ENCODE measurements around the gene PPP1CA. TPM values are rescaled to one million over a fixed set of nuclear protein-coding genes. Genes with fewer than 3 reads are reported as not detected.

The PPP1CA gene
- polyA plus RNA-seq, 3 donors: 209 to 551 (median 461) TPM

GRCh38 chr11:67410984-67411784 is 9.5 kb upstream of the PPP1CA start:
- no peak overlapping the region for H3K27ac Mint-ChIP-seq
- Histone ChIP-seq H3K4me2 (replicated peaks; ENCODE audit: extremely low read depth, low read length, poor library complexity, severe bottlenecking) (no peak overlapping the region), H3K4me3 (replicated peaks in 1 of 3; ENCODE audit: low read depth in 2 of 3, low read length in 3 of 3) (no peak overlapping the region), H4K20me1 (ENCODE audit: insufficient read depth, low read length) (peaks cover 39% of the 10 kb centered on the region), H3K79me2 (ENCODE audit: insufficient read depth, low read length) (peaks cover under 1% of the 10 kb centered on the region), H3K27ac (ENCODE audit: low read depth in 1 of 2, low read length in 2 of 2) (no peak overlapping the region), H3K36me3 (replicated peaks in 1 of 2; ENCODE audit: control insufficient read depth in 1 of 2, insufficient read depth in 2 of 2, low read length in 2 of 2) (peaks cover 8 to 9% of the 10 kb centered on the region in 2 donors), H2AFZ (ENCODE audit: insufficient read depth, low read depth, low read length, poor library complexity, severe bottlenecking) (no peak overlapping the region), H3K9ac (ENCODE audit: insufficient read depth, low read length, poor library complexity, severe bottlenecking) (no peak overlapping the region), H3K9me3 (replicated peaks in 1 of 2; ENCODE audit: control insufficient read depth in 1 of 2, insufficient read depth in 1 of 2, low read length in 2 of 2) (no peaks in the 10 kb centered on the region), H3K4me1 (ENCODE audit: control insufficient read depth in 1 of 2, insufficient read depth in 2 of 2, low read length in 2 of 2) (peaks cover 37 to 51% of the 10 kb centered on the region in 2 donors), H3K27me3 (ENCODE audit: control insufficient read depth in 2 of 2, insufficient read depth in 2 of 2, low read length in 2 of 2) (peaks cover 6 to 28% of the 10 kb centered on the region in 2 donors)
- no peak overlapping the region for H3K4me3 Mint-ChIP-seq
- peaks cover 45% of the 10 kb centered on the region for H3K4me1 Mint-ChIP-seq
- intact Hi-C loops (cut with micrococcal nuclease): no loop called here
- peaks cover 0 to 6% (median 3%) of the 10 kb centered on the region in 7 donors for H3K9me3 Mint-ChIP-seq
- peaks cover 14 to 27% of the 10 kb centered on the region in 2 donors for H3K36me3 Mint-ChIP-seq
- no peak for TF ChIP-seq CTCF (IDR thresholded peaks at IDR 0.05)
- DNase-seq: no peak
- WGBS (ENCODE audit: insufficient coverage): 88% methylated on average over 12 of the region's 17 CpGs
- H3K27me3 Mint-ChIP-seq (ENCODE audit: low read depth in 3 of 3): peaks cover 28 to 50% (median 44%) of the 10 kb centered on the region in 3 donors

DNA sequence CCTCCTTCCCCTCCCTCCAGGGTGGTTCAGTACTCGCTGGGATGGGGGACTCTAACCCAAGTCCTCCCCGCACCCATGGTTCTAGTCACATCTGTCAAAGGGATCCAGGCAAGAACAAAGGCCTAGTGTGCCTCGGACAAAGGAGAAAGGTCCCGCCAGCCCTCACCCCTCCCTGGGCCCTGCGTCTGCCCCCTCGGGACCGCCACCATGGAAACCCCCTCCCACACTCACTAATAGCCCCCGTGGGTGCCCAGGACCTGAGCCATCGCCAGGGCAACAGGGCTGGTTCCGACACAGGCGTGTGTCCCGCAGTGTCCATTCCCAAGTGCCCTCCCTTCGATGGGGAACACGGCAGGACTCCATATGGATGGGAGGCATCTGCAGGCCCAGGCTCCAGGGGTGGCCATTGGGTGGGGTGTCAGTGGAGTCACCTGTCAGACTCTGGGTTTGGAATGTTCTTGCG is 8.7 kb upstream of the PPP1CA start:
- Mint-ChIP-seq H3K27me3 (ENCODE audit: low read depth in 3 of 3) (peaks cover 25 to 45% (median 39%) of the 10 kb centered on the region in 3 donors), H3K4me3 (no peak overlapping the region), H3K9me3 (peaks cover 0 to 3% (median 2%) of the 10 kb centered on the region in 7 donors), H3K27ac (no peak overlapping the region), H3K4me1 (peaks cover 49% of the 10 kb centered on the region), H3K36me3 (peaks cover 17 to 32% of the 10 kb centered on the region in 2 donors)
- Histone ChIP-seq H3K27me3 (ENCODE audit: control insufficient read depth in 2 of 2, insufficient read depth in 2 of 2, low read length in 2 of 2) (peaks cover 6 to 22% of the 10 kb centered on the region in 2 donors), H3K27ac (ENCODE audit: low read depth in 1 of 2, low read length in 2 of 2) (no peak overlapping the region), H3K79me2 (ENCODE audit: insufficient read depth, low read length) (peaks cover 8% of the 10 kb centered on the region), H3K36me3 (replicated peaks in 1 of 2; ENCODE audit: control insufficient read depth in 1 of 2, insufficient read depth in 2 of 2, low read length in 2 of 2) (peaks cover 9 to 16% of the 10 kb centered on the region in 2 donors), H3K9ac (ENCODE audit: insufficient read depth, low read length, poor library complexity, severe bottlenecking) (no peak overlapping the region), H4K20me1 (ENCODE audit: insufficient read depth, low read length) (peaks cover 44% of the 10 kb centered on the region), H2AFZ (ENCODE audit: insufficient read depth, low read depth, low read length, poor library complexity, severe bottlenecking) (no peak overlapping the region), H3K4me2 (replicated peaks; ENCODE audit: extremely low read depth, low read length, poor library complexity, severe bottlenecking) (no peak overlapping the region), H3K4me3 (replicated peaks in 1 of 3; ENCODE audit: low read depth in 2 of 3, low read length in 3 of 3) (no peak overlapping the region), H3K4me1 (ENCODE audit: control insufficient read depth in 1 of 2, insufficient read depth in 2 of 2, low read length in 2 of 2) (peaks cover 44 to 54% of the 10 kb centered on the region in 2 donors), H3K9me3 (replicated peaks in 1 of 2; ENCODE audit: control insufficient read depth in 1 of 2, insufficient read depth in 1 of 2, low read length in 2 of 2) (no peaks in the 10 kb centered on the region)
- WGBS (ENCODE audit: insufficient coverage): 86% methylated on average over 13 of the region's 15 CpGs
- no peak for TF ChIP-seq CTCF (IDR thresholded peaks at IDR 0.05)
- intact Hi-C loops (cut with micrococcal nuclease): no loop called here
- no peak for DNase-seq

Measured in CD14-positive monocyte (primary cell).